Fibroblast of the aortic adventitia (primary cell): ENCODE data around the gene KRTAP10-6. TPM values are rescaled to one million over a fixed set of nuclear protein-coding genes. Genes with fewer than 3 reads are reported as not detected.

ENCODE experiments used
- DNase-seq: peaks from one replicate; pipeline ENCODE4 v3.0.0-alpha.2; 2010; ENCODE audit warnings: low read depth
- H3K4me3 ChIP-seq: 2 replicates; pipeline ENCODE4 v1.5.1; 2011; ENCODE audit warnings: low read depth, mild to moderate bottlenecking, control low read depth, low read length, moderate library complexity
- total RNA-seq: library from RNA; depleted of rRNA; stranded (reverse); fragments of >200 nt; gene quantifications from 2 replicates; pipeline ENCODE4 v1.2.3, GENCODE V29; 2012; ENCODE audit warnings: low replicate concordance
- TF ChIP-seq, protein P1 (sequence below): IDR thresholded peaks from 2 replicates; pipeline ENCODE4 v1.5.1; 2011; ENCODE audit warnings: mild to moderate bottlenecking, low read length, control low read depth, inconsistent platforms; ENCODE audit not compliant: insufficient read depth

Gene KRTAP10-6
- total RNA-seq, 1 donor = not detected

DNA sequence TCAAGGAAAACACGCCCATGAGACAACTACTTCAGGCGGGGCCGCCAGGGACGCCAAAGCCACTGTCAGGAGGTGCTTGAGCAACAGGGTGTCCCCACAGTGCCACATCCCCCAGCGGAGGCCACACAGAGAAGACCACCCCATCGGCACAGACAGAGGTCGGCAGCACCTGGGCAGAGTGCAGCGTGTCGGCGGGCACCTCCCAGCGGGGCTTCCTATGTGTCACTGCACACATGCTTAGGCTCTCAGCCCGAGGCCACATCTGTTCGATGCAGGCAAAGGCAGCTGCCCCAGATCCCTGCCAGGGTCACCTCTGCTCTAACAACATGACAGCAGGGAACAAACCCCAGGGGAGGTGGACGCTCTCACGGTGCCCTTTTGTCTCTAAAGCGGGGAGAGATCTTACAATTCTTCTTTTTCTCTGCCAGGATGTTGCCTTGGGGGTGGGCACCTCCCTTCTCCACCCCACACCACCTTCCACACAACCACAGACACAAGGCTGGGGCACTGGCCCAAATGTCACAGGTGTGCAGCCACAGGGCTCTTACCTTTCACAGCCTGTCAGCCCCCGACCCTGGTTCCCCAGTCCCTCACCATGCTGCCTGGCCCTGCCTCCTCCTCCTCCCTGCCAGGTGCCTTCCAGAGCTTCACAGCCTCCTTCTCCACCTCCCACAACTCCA is 23.7 kb upstream of the KRTAP10-6 start:
- H3K4me3 ChIP-seq = no peak overlapping the region
- no peak for DNase-seq

DNA sequence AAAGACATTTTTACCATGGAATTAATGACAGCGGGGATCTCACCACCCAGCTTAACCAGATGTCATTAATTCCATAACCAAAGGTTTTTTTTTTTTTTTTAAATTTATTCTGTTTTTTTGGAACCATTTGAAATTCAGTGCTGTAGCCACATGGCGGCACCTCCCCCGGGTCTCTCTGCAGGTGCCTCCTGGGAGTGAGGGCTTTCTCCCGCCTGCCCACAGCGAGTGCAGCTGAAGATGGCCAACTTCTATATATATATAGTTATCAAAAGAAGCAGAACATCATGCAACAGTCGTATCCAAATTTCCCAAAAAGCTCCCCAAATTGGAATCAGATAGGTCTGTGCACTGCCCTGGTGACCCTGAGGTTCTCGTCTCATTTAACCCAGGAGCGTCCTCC is 23.2 kb upstream of the KRTAP10-6 start:
- H3K4me3 ChIP-seq = no peak overlapping the region
- DNase-seq = no peak
- TF ChIP-seq, protein P1, sequence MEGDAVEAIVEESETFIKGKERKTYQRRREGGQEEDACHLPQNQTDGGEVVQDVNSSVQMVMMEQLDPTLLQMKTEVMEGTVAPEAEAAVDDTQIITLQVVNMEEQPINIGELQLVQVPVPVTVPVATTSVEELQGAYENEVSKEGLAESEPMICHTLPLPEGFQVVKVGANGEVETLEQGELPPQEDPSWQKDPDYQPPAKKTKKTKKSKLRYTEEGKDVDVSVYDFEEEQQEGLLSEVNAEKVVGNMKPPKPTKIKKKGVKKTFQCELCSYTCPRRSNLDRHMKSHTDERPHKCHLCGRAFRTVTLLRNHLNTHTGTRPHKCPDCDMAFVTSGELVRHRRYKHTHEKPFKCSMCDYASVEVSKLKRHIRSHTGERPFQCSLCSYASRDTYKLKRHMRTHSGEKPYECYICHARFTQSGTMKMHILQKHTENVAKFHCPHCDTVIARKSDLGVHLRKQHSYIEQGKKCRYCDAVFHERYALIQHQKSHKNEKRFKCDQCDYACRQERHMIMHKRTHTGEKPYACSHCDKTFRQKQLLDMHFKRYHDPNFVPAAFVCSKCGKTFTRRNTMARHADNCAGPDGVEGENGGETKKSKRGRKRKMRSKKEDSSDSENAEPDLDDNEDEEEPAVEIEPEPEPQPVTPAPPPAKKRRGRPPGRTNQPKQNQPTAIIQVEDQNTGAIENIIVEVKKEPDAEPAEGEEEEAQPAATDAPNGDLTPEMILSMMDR = no peak

More for the DNA sequence above, 23.7 kb upstream of the KRTAP10-6 start:
- TF ChIP-seq, protein P1 = no peak

DNA sequence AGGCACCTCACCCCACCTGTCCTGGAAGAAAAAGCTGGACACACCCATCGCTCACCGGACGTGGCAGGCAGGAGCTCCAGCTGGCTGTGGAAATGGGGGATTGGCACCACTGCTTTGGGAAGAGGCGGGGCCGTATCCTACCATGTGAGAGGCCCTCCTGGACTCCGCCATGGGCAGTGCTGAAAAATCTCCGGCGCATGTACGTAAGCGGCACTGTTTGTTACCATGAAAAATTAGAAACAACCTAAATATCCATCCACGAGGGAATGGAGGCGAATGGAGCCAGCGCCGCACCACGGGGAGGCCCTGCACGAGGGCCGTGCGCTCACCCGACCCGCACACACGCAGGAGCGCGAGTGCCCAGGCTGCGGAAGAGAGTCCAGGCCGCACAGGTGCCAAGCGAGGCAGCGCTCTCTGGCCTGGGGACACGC is 22.7 kb upstream of the KRTAP10-6 start:
- no peak overlapping the region for H3K4me3 ChIP-seq
- TF ChIP-seq, protein P1 = no peak
- DNase-seq = no peak

DNA sequence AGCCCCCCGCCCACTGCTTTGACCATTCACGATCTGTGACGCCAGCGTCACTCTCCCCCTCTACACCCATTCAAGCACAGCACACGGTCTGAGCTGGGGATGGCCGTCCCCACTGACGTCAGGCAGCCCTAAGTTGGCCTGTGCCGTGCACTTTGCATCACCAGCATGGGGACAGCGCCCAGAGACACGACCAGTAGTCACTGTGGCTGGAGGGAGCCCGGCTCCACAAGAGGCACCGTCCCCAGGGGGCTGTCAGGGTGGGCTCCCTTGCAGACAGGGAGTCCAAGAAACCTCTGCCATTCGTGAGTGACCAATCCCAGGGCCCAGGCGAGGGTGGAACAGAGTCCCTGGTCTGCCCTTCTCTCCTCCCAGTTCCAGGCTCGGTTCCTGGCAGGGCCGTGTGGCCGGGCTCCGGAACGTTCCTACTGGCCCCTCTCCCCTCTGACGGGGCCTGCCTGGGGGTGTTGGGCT is 21.9 kb upstream of the KRTAP10-6 start:
- DNase-seq = no peak
- TF ChIP-seq, protein P1 = no peak
- H3K4me3 ChIP-seq = no peak overlapping the region

DNA sequence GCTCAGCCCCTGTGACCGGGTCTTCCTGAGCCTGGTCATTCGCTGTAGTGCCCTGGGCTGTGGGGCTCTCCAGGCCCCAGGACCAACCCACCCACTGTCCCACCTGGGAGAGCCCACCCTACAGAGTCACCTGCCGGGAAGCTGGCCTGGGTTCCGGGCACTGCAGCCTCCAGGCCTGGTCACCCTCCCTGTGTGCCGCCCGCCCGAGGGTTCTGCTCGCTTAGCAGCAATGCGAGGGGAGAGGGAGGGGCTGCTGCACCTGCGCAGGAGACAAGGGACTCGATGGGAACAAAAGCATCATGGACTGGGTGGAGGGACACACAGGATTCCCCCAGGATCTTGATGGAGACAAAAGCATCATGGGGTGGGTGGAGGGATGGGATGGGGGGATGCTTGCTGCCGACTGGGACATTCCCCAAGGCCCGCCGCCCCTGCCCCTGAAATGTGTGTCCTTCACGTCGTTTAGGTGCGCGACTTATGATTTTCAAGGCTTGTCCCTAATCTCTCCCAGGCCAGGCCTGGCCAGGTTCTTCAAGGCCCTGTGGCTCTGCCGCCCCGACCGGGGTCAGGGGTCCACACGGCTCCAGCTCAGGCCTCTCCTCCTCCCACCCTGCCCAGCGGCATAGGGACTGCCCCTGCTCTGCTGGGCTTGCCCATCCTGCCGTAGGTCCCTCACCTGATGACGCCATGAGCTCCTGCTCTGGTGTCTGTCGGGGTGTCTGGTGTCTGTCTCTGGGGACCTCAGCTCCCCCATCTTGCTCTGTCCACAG is 21.3 kb upstream of the KRTAP10-6 start:
- H3K4me3 ChIP-seq = no peak overlapping the region
- DNase-seq = no peak
- TF ChIP-seq, protein P1 = no peak

DNA sequence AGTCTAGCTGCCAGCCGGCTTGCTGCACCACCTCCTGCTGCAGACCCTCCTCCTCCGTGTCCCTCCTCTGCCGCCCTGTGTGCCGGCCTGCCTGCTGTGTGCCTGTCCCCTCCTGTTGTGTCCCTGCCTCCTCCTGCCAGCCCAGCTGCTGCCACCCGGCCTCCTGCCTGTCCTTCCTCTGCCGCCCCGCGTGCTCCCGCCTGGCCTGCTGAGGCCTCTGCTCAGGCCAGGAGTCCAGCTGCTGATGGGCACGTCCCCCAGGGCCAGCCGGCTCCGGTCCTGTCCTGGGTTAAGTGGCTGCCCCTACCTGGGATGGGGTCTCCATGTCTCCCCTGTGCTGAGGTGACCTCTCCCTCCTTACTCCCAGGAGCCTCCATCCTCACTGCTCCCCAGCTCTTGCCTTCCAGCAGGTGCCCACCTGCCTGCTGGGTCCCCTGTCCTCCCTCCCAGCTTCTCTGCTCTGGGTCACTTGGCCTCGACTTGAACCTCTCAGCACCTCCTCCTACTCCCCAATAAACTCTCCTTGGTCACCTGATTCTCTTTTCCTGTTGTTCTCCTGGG is 20.4 kb upstream of the KRTAP10-6 start:
- DNase-seq = no peak
- no peak overlapping the region for H3K4me3 ChIP-seq
- TF ChIP-seq, protein P1 = no peak
